AG09319 (cell line): ENCODE data around the gene SH2D3C.

ENCODE experiments used
- DNase-seq: peaks from one replicate; pipeline ENCODE4 v3.0.0-alpha.2; 2010; ENCODE audit warnings: low read depth; ENCODE audit errors: extremely low read depth
- TF ChIP-seq, protein P1 (sequence below): IDR thresholded peaks from 2 replicates; pipeline ENCODE4 v1.5.1; 2011; ENCODE audit warnings: low read depth, mild to moderate bottlenecking, inconsistent platforms, low read length, moderate library complexity

Gene SH2D3C

DNA sequence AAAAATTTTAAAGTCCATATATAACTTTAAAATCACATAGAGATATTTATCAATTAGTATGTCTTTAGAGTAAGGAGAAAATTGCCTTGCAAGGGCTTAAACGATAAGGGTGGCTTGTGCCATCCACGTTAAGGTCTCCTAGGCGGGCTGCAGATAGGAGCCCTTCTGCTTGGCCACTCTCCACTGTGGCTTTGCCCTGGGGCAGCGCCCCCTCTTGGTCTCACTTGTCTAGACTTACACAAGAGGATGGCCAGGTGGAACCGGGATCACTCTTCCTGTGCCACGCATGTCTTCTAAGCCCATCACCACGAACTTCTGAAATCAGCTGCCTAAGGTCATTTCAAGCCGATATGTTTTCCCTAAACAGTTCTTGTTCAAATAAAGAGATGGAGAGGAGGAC is 27.2 kb upstream of the SH2D3C start:
- TF ChIP-seq, protein P1, sequence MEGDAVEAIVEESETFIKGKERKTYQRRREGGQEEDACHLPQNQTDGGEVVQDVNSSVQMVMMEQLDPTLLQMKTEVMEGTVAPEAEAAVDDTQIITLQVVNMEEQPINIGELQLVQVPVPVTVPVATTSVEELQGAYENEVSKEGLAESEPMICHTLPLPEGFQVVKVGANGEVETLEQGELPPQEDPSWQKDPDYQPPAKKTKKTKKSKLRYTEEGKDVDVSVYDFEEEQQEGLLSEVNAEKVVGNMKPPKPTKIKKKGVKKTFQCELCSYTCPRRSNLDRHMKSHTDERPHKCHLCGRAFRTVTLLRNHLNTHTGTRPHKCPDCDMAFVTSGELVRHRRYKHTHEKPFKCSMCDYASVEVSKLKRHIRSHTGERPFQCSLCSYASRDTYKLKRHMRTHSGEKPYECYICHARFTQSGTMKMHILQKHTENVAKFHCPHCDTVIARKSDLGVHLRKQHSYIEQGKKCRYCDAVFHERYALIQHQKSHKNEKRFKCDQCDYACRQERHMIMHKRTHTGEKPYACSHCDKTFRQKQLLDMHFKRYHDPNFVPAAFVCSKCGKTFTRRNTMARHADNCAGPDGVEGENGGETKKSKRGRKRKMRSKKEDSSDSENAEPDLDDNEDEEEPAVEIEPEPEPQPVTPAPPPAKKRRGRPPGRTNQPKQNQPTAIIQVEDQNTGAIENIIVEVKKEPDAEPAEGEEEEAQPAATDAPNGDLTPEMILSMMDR, result peak; percentile 27
- no peak for DNase-seq

GRCh38 chr9:127803507-127804352 is 25.3 kb upstream of the SH2D3C start:
- TF ChIP-seq, protein P1, result no peak
- DNase-seq, result no peak

GRCh38 chr9:127802576-127803443 is 24.3 kb upstream of the SH2D3C start, which contains the start of gene FPGS:
TSS of gene FPGS (plus strand) at chr9:127802882. CDS start at chr9:127802925, 43 bp downstream.
- TF ChIP-seq, protein P1, result no peak
- peak; percentile 73 for DNase-seq

DNA sequence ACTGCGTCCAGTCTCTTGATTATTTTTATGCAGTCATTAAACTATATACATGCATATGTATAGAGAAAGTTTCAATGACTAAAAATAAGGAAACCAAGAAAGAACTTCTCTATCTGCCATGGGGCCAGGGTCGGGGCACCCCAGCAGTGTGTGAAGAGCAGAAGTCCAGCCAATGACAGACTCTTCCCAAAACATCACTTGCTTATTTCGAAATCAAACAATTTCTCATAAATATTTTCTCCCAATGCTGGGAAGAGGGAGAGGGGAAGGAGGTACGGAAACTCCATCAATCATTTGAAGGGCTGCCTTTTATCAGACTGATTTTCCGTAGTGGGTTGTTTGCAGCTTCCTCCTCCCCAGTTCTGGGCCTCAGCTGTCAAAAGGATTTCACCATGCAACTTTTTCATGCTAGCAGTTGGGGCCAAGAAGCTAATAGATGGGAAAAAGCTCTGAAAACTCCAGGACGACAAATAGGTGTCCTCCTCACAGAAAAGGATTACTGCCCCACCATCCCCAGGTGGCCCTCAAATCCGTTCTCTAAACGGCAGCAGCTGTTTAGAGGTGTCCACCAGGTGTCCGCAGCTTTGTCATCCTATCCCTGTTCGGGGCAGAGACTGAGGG is 23.6 kb upstream of the SH2D3C start:
- TF ChIP-seq, protein P1, result no peak; the same call in none of the 2 replicates
- no peak for DNase-seq

GRCh38 chr9:127796852-127797370 is 18.4 kb upstream of the SH2D3C start:
- TF ChIP-seq, protein P1, result no peak
- DNase-seq, result no peak

DNA sequence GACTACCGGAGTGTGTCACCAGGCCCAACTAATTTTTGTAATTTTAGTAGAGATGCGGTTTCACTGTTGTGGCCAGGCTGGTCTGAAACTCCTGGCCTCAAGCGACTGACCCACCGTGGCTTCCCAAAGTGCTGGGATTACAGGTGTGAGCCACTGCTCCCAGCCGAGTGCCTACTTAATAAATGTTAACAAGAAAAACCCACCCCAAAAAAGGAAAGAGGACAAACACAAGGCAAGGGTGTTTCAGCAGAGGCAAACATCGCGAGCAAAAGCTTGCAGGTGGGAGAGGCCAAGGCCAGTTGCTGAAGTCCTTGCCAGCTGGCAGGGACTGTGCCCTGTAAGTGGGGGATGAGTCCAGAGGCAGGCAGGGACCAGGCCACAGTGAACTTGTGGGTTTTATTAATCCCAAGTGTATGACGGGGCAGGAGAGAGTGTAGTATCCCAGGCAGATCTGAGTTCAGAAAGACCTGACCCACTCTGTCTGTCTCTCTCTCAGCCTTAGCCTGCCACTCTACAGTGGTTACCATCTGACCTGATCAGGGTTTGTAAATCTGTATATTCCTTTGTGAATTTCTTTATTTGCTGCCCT is 17.9 kb upstream of the SH2D3C start:
- TF ChIP-seq, protein P1, result no peak
- no peak for DNase-seq
